Measurements from ENCODE around the gene COL6A5.

DNA sequence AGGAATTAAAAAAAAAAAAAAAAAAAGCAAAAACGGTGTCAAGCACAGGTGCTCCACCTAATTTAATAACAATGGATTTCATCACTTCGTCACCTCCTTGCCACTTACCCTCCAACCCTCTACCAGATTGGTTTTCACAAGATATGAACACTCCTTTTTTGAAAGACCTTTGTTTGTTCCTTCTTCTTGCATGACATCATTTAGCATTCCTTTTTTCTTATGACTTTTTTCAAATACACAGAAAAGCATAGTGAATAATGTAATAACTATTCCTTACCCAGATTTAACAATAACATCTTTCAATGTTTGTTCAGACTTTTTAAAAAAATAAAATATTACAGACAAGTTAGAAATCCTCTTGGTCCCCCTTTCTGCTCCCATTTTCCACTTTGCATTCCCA is 187.8 kb downstream of the COL6A5 start:
- TF ChIP-seq, protein P1, sequence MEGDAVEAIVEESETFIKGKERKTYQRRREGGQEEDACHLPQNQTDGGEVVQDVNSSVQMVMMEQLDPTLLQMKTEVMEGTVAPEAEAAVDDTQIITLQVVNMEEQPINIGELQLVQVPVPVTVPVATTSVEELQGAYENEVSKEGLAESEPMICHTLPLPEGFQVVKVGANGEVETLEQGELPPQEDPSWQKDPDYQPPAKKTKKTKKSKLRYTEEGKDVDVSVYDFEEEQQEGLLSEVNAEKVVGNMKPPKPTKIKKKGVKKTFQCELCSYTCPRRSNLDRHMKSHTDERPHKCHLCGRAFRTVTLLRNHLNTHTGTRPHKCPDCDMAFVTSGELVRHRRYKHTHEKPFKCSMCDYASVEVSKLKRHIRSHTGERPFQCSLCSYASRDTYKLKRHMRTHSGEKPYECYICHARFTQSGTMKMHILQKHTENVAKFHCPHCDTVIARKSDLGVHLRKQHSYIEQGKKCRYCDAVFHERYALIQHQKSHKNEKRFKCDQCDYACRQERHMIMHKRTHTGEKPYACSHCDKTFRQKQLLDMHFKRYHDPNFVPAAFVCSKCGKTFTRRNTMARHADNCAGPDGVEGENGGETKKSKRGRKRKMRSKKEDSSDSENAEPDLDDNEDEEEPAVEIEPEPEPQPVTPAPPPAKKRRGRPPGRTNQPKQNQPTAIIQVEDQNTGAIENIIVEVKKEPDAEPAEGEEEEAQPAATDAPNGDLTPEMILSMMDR (IDR thresholded peaks at IDR 0.05): no peak
- TF ChIP-seq POLR2A (IDR thresholded peaks at IDR 0.05) (no peak), EP300 (IDR thresholded peaks at IDR 0.05) (no peak)

Data from gastroesophageal sphincter (tissue), 3 donors.